Measurements from ENCODE around the gene ATP6V0A1.

Gene ATP6V0A1

DNA sequence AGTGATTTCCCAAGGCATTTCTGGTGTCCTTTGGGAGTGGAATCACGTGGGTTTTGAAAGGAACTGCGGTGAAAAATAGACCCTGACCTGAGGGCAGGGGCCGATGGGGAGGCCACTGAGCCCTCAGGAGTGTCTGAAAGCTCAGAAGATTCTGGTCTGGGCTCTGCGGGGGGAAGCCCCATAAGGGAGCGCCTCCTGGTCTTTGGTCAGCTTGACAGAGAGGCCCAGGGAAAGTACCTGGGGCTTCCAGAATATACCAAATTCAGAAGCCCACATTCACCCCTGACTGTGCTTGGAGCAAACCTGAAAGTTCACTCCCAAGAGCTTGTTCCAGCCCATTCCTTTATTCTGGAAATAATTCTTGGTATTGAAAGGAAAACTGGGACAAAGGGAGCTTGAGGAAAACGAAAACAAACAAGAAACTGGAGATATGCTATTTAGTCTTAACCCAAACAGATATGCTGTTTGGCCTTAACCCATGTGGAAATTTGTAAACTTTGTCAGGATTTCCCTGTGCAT is 54.1 kb downstream of the ATP6V0A1 start:
- no peak overlapping the region for H3K4me3 ChIP-seq (ENCODE audit: low read length, poor library complexity, severe bottlenecking)
- H3K79me2 ChIP-seq (ENCODE audit: insufficient read depth, low read length): no peaks in the 10 kb centered on the region
- H3K4me2 ChIP-seq (ENCODE audit: low read depth, low read length, poor library complexity, severe bottlenecking): no peak overlapping the region
- H2AFZ ChIP-seq (ENCODE audit: low read length): no peak overlapping the region
- no peak for TF ChIP-seq EZH2phosphoT487 (IDR thresholded peaks at IDR 0.05; ENCODE audit: borderline replicate concordance)
- TF ChIP-seq, protein P1, sequence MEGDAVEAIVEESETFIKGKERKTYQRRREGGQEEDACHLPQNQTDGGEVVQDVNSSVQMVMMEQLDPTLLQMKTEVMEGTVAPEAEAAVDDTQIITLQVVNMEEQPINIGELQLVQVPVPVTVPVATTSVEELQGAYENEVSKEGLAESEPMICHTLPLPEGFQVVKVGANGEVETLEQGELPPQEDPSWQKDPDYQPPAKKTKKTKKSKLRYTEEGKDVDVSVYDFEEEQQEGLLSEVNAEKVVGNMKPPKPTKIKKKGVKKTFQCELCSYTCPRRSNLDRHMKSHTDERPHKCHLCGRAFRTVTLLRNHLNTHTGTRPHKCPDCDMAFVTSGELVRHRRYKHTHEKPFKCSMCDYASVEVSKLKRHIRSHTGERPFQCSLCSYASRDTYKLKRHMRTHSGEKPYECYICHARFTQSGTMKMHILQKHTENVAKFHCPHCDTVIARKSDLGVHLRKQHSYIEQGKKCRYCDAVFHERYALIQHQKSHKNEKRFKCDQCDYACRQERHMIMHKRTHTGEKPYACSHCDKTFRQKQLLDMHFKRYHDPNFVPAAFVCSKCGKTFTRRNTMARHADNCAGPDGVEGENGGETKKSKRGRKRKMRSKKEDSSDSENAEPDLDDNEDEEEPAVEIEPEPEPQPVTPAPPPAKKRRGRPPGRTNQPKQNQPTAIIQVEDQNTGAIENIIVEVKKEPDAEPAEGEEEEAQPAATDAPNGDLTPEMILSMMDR (conservative IDR thresholded peaks at IDR 0.05; ENCODE audit: low read length): no peak
- H3K9me2 ChIP-seq (replicated peaks; ENCODE audit: low read depth, low read length): no peaks in the 10 kb centered on the region
- H3F3A ChIP-seq (ENCODE audit: low read depth): no peaks in the 10 kb centered on the region
- no peaks in the 10 kb centered on the region for H3K36me3 ChIP-seq (ENCODE audit: insufficient read depth, low read length)
- H3K9me3 ChIP-seq (ENCODE audit: insufficient read depth, low read depth, low read length): no peaks in the 10 kb centered on the region
- no peaks in the 10 kb centered on the region for H3K27me3 ChIP-seq (ENCODE audit: insufficient read depth, low read length, poor library complexity, severe bottlenecking)
- no peak overlapping the region for H3K9ac ChIP-seq (ENCODE audit: low read depth, low read length, poor library complexity, severe bottlenecking)
- peaks cover 26% of the 10 kb centered on the region for H3K4me1 ChIP-seq (ENCODE audit: insufficient read depth, low read length, poor library complexity, severe bottlenecking)
- no peaks in the 10 kb centered on the region for H4K20me1 ChIP-seq (ENCODE audit: insufficient read depth, low read length, poor library complexity, severe bottlenecking)

DNA sequence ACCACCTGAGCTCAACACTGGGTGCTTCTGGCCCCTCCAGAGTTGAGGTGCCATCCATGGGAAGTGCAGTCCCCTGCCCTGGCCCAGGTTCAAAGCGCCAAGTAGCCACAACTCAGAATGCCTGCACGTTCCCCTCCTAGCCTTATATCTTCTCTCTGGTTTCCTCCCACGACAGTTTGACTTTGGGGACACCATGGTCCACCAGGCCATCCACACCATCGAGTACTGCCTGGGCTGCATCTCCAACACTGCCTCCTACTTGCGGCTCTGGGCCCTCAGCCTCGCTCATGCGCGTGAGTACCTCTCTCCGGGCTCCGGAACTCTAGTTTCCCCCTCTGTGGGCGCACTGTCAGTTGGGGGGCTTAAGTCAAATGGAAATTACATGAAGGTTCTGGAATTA is 55.0 kb downstream of the ATP6V0A1 start:
- no peak overlapping the region for H3K9ac ChIP-seq (ENCODE audit: low read depth, low read length, poor library complexity, severe bottlenecking)
- no peaks in the 10 kb centered on the region for H3K79me2 ChIP-seq (ENCODE audit: insufficient read depth, low read length)
- H3F3A ChIP-seq (ENCODE audit: low read depth): no peaks in the 10 kb centered on the region
- TF ChIP-seq EZH2phosphoT487 (IDR thresholded peaks at IDR 0.05; ENCODE audit: borderline replicate concordance): no peak
- TF ChIP-seq, protein P1 (conservative IDR thresholded peaks at IDR 0.05; ENCODE audit: low read length): no peak
- peaks cover 30% of the 10 kb centered on the region for H3K4me1 ChIP-seq (ENCODE audit: insufficient read depth, low read length, poor library complexity, severe bottlenecking)
- H3K4me3 ChIP-seq (ENCODE audit: low read length, poor library complexity, severe bottlenecking): no peak overlapping the region
- no peak overlapping the region for H3K4me2 ChIP-seq (ENCODE audit: low read depth, low read length, poor library complexity, severe bottlenecking)
- no peaks in the 10 kb centered on the region for H3K36me3 ChIP-seq (ENCODE audit: insufficient read depth, low read length)
- no peaks in the 10 kb centered on the region for H4K20me1 ChIP-seq (ENCODE audit: insufficient read depth, low read length, poor library complexity, severe bottlenecking)
- no peaks in the 10 kb centered on the region for H3K9me2 ChIP-seq (replicated peaks; ENCODE audit: low read depth, low read length)
- no peaks in the 10 kb centered on the region for H3K27me3 ChIP-seq (ENCODE audit: insufficient read depth, low read length, poor library complexity, severe bottlenecking)
- H2AFZ ChIP-seq (ENCODE audit: low read length): no peak overlapping the region
- no peaks in the 10 kb centered on the region for H3K9me3 ChIP-seq (ENCODE audit: insufficient read depth, low read depth, low read length)

DNA sequence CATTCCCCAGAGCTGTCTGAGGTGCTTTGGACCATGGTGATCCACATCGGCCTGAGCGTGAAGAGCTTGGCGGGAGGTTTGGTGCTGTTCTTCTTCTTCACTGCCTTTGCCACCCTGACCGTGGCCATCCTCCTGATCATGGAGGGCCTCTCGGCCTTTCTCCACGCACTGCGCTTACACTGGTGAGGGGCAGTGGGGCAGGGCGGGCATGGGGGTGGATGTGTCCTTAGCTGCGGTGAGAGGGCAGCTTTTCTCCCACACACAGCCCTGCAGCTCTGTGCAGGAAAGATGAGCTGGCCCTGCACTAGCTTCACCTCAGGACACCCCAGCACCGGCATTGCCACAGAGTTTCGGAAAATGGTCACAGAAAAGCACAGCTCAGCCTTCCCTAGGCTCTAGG is 55.6 kb downstream of the ATP6V0A1 start:
- Histone ChIP-seq H3K4me1 (ENCODE audit: insufficient read depth, low read length, poor library complexity, severe bottlenecking) (peaks cover 29% of the 10 kb centered on the region), H4K20me1 (ENCODE audit: insufficient read depth, low read length, poor library complexity, severe bottlenecking) (no peaks in the 10 kb centered on the region), H3K4me2 (ENCODE audit: low read depth, low read length, poor library complexity, severe bottlenecking) (no peak overlapping the region), H3K9me3 (ENCODE audit: insufficient read depth, low read depth, low read length) (no peaks in the 10 kb centered on the region), H3K4me3 (ENCODE audit: low read length, poor library complexity, severe bottlenecking) (no peak overlapping the region), H3K79me2 (ENCODE audit: insufficient read depth, low read length) (no peaks in the 10 kb centered on the region), H3K9me2 (replicated peaks; ENCODE audit: low read depth, low read length) (no peaks in the 10 kb centered on the region), H3K36me3 (ENCODE audit: insufficient read depth, low read length) (no peaks in the 10 kb centered on the region), H2AFZ (ENCODE audit: low read length) (no peak overlapping the region), H3F3A (ENCODE audit: low read depth) (no peaks in the 10 kb centered on the region), H3K9ac (ENCODE audit: low read depth, low read length, poor library complexity, severe bottlenecking) (no peak overlapping the region), H3K27me3 (ENCODE audit: insufficient read depth, low read length, poor library complexity, severe bottlenecking) (no peaks in the 10 kb centered on the region)
- no peak for TF ChIP-seq EZH2phosphoT487 (IDR thresholded peaks at IDR 0.05; ENCODE audit: borderline replicate concordance)
- TF ChIP-seq, protein P1 (conservative IDR thresholded peaks at IDR 0.05; ENCODE audit: low read length): no peak
